ENCODE measurements around the gene TMEM119.

GRCh38 chr12:108638141-108638827 lies 40.4 kb upstream of the TMEM119 start:
- TF ChIP-seq MEF2A (IDR thresholded peaks at IDR 0.05; ENCODE audit: insufficient read depth, low read depth, low read length): no peak
- no peak for TF ChIP-seq TCF12 (IDR thresholded peaks at IDR 0.05; ENCODE audit: low read depth, low read length)
- TF ChIP-seq POLR2A (IDR thresholded peaks at IDR 0.05; ENCODE audit: low read depth, low read length): peak; percentile 22; the same call in 1 of the 2 replicates
- no peak for TF ChIP-seq BMI1 (IDR thresholded peaks at IDR 0.05; ENCODE audit: borderline replicate concordance)

Data from GM12878 (cell line).